HFFc6 (cell line): ENCODE data around the gene DZIP1L. TPM values are rescaled to one million over a fixed set of nuclear protein-coding genes. Genes with fewer than 3 reads are reported as not detected.

Experiments
- DNase-seq: peaks from one replicate; pipeline ENCODE4 v3.0.0-alpha.2; 2018
- H3K27ac Mint-ChIP-seq: 2 replicates; pipeline ENCODE4 v1.8.0; 2020; ENCODE audit warnings: mild to moderate bottlenecking, mixed read lengths
- H3K27me3 Mint-ChIP-seq: 2 replicates; pipeline ENCODE4 v1.8.0; 2021; ENCODE audit warnings: mild to moderate bottlenecking, moderate library complexity, mixed read lengths; ENCODE audit not compliant: insufficient read depth
- H3K36me3 Mint-ChIP-seq: 2 replicates; pipeline ENCODE4 v1.8.0; 2021; ENCODE audit warnings: low read depth, mixed read lengths
- H3K4me1 Mint-ChIP-seq: 2 replicates; pipeline ENCODE4 v1.8.0; 2020; ENCODE audit warnings: low read depth, mixed read lengths
- H3K4me3 Mint-ChIP-seq: 2 replicates; pipeline ENCODE4 v1.8.0; 2020; ENCODE audit warnings: mild to moderate bottlenecking, moderate library complexity, mixed read lengths
- H3K9me3 Mint-ChIP-seq: 2 replicates; pipeline ENCODE4 v1.8.0; 2020; ENCODE audit warnings: mild to moderate bottlenecking, mixed read lengths
- total RNA-seq, 6 experiments: library from RNA; stranded (reverse); fragmentation: NEBNext Ultra II Directional; extraction: Animal tissue kit (Norgen Biotek cat#: 25700); gene quantifications; 2 replicates in 1 of 6; 3 replicates in 5 of 6; pipeline ENCODE4 v1.2.3, GENCODE V29; 2021
- TF ChIP-seq, protein P1 (sequence below): fragments of 200-600 bp; sonication (generic); IDR thresholded peaks from 2 replicates; pipeline ENCODE4 v1.5.0; 2021; ENCODE audit warnings: antibody characterized with exemption, mild to moderate bottlenecking

DZIP1L gene
- total RNA-seq, 6 experiments from 2014 or later: 6.1 to 10.8 (median 8.8) TPM

DNA sequence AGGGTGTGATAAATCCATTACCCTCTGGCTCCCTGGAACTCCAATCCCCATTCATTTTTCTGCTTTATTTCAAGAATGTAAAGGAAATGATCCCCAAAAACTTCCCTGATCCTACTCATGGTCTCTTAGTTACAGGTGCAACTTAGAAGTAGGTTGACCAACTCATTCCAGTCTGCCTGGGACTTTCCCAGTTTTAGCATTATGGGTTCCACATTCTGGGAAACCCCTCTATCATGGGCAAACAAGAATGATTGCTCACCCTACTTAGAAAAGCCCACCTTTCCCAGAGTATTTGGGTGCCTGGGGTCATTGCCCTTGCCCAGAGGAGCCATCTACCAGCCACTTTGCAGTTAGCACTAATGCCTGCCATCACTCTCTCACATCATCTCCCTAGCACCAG, 89.9 kb downstream of the DZIP1L start:
- Mint-ChIP-seq H3K27me3 (no peaks in the 10 kb centered on the region), H3K9me3 (no peaks in the 10 kb centered on the region), H3K4me3 (no peak overlapping the region), H3K36me3 (no peaks in the 10 kb centered on the region), H3K4me1 (no peaks in the 10 kb centered on the region), H3K27ac (no peak overlapping the region)
- TF ChIP-seq, protein P1, sequence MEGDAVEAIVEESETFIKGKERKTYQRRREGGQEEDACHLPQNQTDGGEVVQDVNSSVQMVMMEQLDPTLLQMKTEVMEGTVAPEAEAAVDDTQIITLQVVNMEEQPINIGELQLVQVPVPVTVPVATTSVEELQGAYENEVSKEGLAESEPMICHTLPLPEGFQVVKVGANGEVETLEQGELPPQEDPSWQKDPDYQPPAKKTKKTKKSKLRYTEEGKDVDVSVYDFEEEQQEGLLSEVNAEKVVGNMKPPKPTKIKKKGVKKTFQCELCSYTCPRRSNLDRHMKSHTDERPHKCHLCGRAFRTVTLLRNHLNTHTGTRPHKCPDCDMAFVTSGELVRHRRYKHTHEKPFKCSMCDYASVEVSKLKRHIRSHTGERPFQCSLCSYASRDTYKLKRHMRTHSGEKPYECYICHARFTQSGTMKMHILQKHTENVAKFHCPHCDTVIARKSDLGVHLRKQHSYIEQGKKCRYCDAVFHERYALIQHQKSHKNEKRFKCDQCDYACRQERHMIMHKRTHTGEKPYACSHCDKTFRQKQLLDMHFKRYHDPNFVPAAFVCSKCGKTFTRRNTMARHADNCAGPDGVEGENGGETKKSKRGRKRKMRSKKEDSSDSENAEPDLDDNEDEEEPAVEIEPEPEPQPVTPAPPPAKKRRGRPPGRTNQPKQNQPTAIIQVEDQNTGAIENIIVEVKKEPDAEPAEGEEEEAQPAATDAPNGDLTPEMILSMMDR: no peak
- DNase-seq: no peak

DNA sequence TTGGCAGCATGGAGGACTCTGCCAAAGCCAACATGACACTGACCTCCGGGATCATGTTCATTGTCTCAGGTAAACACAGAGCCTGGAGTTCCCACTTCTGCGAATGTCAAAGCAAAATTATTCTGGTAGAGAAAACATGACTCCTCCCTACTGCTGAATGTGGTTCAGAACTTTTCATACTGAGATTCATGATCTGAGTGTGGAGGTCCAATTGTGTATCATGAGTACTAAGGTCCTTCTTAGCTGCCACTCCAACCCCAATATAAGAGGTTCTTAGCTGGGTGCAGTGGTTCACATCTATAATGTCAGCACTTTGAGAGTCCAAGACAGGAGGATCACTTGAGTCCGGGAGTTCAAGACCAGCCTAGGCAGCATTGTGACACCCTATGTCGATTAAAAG, 91.7 kb downstream of the DZIP1L start:
- H3K9me3 Mint-ChIP-seq: no peaks in the 10 kb centered on the region
- no peak overlapping the region for H3K4me3 Mint-ChIP-seq
- H3K27ac Mint-ChIP-seq: no peak overlapping the region
- H3K27me3 Mint-ChIP-seq: no peaks in the 10 kb centered on the region
- no peaks in the 10 kb centered on the region for H3K4me1 Mint-ChIP-seq
- no peak for DNase-seq
- TF ChIP-seq, protein P1: no peak
- no peaks in the 10 kb centered on the region; the same call in 1 of the 2 replicates for H3K36me3 Mint-ChIP-seq

DNA sequence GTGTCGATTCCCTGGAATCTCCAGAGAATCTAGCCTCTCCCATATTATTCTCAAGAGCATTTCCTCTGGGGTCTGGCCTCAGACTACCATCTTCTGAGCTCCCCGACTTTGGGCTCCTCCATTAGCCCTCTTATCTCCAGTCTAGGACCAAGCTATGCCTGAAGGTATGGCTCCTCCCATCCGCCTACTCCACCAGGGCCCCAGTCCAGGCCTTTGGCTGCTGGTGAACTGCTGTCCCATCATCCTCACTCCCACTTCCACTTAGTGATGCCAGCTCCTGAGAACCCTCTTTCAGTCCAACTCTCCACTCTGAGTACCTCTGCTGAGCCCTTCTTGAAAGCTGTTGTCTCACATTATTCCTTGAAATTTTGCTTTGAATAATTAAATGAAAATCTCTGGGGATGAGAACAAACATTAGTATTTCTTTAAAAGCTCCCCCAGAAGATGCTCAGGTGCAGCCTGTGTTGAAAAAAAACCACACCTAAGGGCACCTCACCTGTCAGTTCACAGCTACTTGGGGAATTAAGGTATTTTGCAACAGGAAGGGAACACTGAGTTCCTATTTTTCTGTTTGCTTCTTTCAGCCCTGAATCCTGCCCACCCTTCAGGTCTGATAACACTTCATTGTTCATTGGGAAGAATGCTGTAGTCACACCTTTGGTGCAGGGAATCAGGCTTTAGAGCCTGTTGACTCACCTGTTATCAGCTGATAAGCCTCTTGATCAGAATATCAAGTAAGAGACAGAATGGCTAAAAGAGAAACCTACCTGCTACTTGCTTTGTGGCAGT, 95.9 kb downstream of the DZIP1L start:
- Mint-ChIP-seq H3K4me1 (peaks cover 12% of the 10 kb centered on the region), H3K9me3 (no peaks in the 10 kb centered on the region), H3K27ac (no peak overlapping the region), H3K4me3 (no peak overlapping the region), H3K36me3 (no peaks in the 10 kb centered on the region; the same call in 1 of the 2 replicates), H3K27me3 (no peaks in the 10 kb centered on the region)
- DNase-seq: no peak
- TF ChIP-seq, protein P1: no peak

DNA sequence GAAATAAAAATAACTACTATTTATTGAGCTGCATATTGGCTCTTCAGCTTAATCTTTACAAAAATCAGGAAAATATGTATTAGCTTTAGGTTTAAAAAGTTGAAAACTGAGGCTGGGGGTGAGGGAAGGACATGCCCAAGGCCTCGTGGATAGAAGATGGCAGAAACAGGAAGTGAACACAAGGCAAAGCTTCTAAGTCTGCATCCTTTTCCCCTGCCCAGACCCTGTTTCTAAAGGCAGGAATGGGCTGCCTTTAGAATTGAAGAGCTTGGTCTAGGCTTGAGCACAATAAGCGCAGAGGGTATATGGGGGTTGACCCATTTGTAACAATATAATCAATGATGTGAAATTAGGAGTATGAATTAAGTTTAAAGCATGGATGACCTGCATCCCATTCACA, 99.3 kb downstream of the DZIP1L start:
- Mint-ChIP-seq H3K27me3 (no peaks in the 10 kb centered on the region), H3K4me1 (peaks cover 12% of the 10 kb centered on the region), H3K4me3 (no peak overlapping the region), H3K36me3 (no peaks in the 10 kb centered on the region; the same call in 1 of the 2 replicates), H3K27ac (no peak overlapping the region), H3K9me3 (no peaks in the 10 kb centered on the region)
- DNase-seq: no peak
- TF ChIP-seq, protein P1: no peak

DNA sequence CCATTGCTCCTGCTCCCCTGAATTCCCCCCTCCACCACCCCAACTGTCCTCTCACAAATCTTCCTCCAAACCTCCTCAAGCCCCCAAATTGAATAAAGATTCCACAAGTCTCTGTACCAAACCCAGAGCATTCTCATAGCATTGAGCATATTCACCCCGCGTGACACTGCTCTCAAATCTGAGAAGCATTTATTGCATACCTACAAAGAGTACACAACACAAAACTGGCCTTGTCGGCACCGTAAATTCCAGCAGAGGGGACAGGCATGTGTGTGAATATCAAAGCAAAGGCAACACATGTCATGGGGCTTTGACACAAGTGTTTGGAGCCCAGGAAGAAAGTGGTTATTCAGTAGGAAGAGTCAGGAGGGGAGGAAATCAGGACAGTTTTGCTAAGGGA, 102.9 kb downstream of the DZIP1L start:
- no peak for DNase-seq
- no peaks in the 10 kb centered on the region for H3K9me3 Mint-ChIP-seq

More for the DNA sequence above, 102.9 kb downstream of the DZIP1L start:
- Mint-ChIP-seq H3K4me1 (peaks cover 17% of the 10 kb centered on the region), H3K27me3 (no peaks in the 10 kb centered on the region), H3K4me3 (no peak overlapping the region), H3K27ac (no peak overlapping the region), H3K36me3 (no peaks in the 10 kb centered on the region)
- TF ChIP-seq, protein P1: no peak

Other genes starting within 250 kb of the DZIP1L start
- gene CLDN18, start 105.4 kb downstream of the DZIP1L start, total RNA-seq: not detected
- not detected for gene A4GNT, start 16.8 kb upstream of the DZIP1L start, total RNA-seq
- 10 to 100 TPM in 5 of 6 experiments, 1 to 10 TPM in 1; 9.9 to 13.7 (median 11.8) TPM for gene DBR1, start 59.3 kb upstream of the DZIP1L start, total RNA-seq
- 10 to 100 TPM; 29.0 to 37.9 (median 35.0) TPM for gene ARMC8, start 71.7 kb upstream of the DZIP1L start, total RNA-seq
- not detected for gene NME9, start 214.2 kb upstream of the DZIP1L start, total RNA-seq
- 10 to 100 TPM; 62.7 to 97.4 (median 76.1) TPM for gene MRAS, start 233.0 kb upstream of the DZIP1L start, total RNA-seq